OCI-LY1 (cell line): ENCODE data around the gene TOX2.

Experiments used
- EZH2 ChIP-seq: fragments of 200-600 bp; sonication (generic), shearing (Covaris generic); IDR thresholded peaks from 2 replicates; pipeline ENCODE4 v1.8.0; 2017; ENCODE audit warnings: borderline replicate concordance, mixed run types, mild to moderate bottlenecking, antibody characterized with exemption, low read length, moderate library complexity, mixed read lengths
- TF ChIP-seq, protein P1 (sequence below): fragments of 200-600 bp; sonication (generic), shearing (Covaris generic); IDR thresholded peaks from 2 replicates; pipeline ENCODE4 v1.5.1; 2017; ENCODE audit warnings: mild to moderate bottlenecking, antibody characterized with exemption, low read length, moderate library complexity, mixed read lengths

GRCh38 chr20:43939762-43940121 is 25.1 kb downstream of the TOX2 start:
- TF ChIP-seq, protein P1, sequence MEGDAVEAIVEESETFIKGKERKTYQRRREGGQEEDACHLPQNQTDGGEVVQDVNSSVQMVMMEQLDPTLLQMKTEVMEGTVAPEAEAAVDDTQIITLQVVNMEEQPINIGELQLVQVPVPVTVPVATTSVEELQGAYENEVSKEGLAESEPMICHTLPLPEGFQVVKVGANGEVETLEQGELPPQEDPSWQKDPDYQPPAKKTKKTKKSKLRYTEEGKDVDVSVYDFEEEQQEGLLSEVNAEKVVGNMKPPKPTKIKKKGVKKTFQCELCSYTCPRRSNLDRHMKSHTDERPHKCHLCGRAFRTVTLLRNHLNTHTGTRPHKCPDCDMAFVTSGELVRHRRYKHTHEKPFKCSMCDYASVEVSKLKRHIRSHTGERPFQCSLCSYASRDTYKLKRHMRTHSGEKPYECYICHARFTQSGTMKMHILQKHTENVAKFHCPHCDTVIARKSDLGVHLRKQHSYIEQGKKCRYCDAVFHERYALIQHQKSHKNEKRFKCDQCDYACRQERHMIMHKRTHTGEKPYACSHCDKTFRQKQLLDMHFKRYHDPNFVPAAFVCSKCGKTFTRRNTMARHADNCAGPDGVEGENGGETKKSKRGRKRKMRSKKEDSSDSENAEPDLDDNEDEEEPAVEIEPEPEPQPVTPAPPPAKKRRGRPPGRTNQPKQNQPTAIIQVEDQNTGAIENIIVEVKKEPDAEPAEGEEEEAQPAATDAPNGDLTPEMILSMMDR: no peak
- TF ChIP-seq EZH2: no peak
